A673 (cell line): ENCODE measurements around the gene JCAD. TPM values are rescaled to one million over a fixed set of nuclear protein-coding genes. Genes with fewer than 3 reads are reported as not detected.

Experiments used
- BruUV-seq: library from RNA; stranded (reverse); fragments of 400-500 nt; replicated peaks from 2 replicates; lab custom pipeline; 2021; lab: Mats Ljungman, UMichigan
- CTCF ChIA-PET: fragments of 300-600 bp; sonication (Branson Sonifier 250); formaldehyde crosslinking; loops from one replicate; lab custom pipeline; 2022; ENCODE audit warnings: antibody characterized with exemption; lab: Charles Lee
- POLR2A ChIA-PET: fragments of 300-600 bp; sonication (Branson Sonifier 250); formaldehyde crosslinking; loops from one replicate; lab custom pipeline; 2022; ENCODE audit warnings: antibody characterized with exemption; ENCODE audit not compliant: low non-redundant PET; lab: Charles Lee
- DNase-seq: peaks from one replicate; pipeline ENCODE4 v3.0.0-alpha.2; 2015; ENCODE audit warnings: low spot score
- H3K27ac ChIP-seq: fragments of 200-600 bp; sonication (generic); 2 replicates; pipeline ENCODE4 v1.5.1; 2016; ENCODE audit warnings: mixed run types, low read depth, mild to moderate bottlenecking, mixed read lengths, antibody characterized with exemption, low read length; ENCODE audit not compliant: poor library complexity, severe bottlenecking
- H3K27me3 ChIP-seq: fragments of 200-600 bp; sonication (generic); replicated peaks from 2 replicates; pipeline ENCODE4 v1.6.1; 2017; ENCODE audit warnings: mixed run types, low read depth, mild to moderate bottlenecking, mixed read lengths, antibody characterized with exemption, low read length; ENCODE audit not compliant: insufficient read depth, poor library complexity
- H3K36me3 ChIP-seq: fragments of 200-600 bp; sonication (generic); 2 replicates; pipeline ENCODE4 v1.6.1; 2016; ENCODE audit warnings: mixed run types, mild to moderate bottlenecking, mixed read lengths, antibody characterized with exemption, low read length; ENCODE audit not compliant: insufficient read depth, poor library complexity, severe bottlenecking
- H3K4me1 ChIP-seq: fragments of 200-600 bp; sonication (generic); 2 replicates; pipeline ENCODE4 v1.6.1; 2017; ENCODE audit warnings: mixed run types, mild to moderate bottlenecking, mixed read lengths, antibody characterized with exemption, low read length; ENCODE audit not compliant: insufficient read depth, poor library complexity, severe bottlenecking
- H3K4me3 ChIP-seq: fragments of 200-600 bp; sonication (generic); 2 replicates; pipeline ENCODE4 v1.5.1; 2016; ENCODE audit warnings: low read depth, mixed run types, mild to moderate bottlenecking, mixed read lengths, low read length; ENCODE audit not compliant: poor library complexity, severe bottlenecking
- H3K9me3 ChIP-seq: fragments of 200-600 bp; sonication (generic); 2 replicates; pipeline ENCODE4 v1.6.1; 2016; ENCODE audit warnings: mixed run types, low read depth, mild to moderate bottlenecking, mixed read lengths, antibody characterized with exemption, low read length; ENCODE audit not compliant: poor library complexity, severe bottlenecking
- EZH2 ChIP-seq: fragments of 200-600 bp; sonication (generic); IDR thresholded peaks from 2 replicates; pipeline ENCODE4 v1.6.1; 2017; ENCODE audit warnings: borderline replicate concordance, low read depth, mild to moderate bottlenecking, mixed read lengths, antibody characterized with exemption, low read length; ENCODE audit not compliant: poor library complexity, severe bottlenecking
- intact Hi-C: fragments of 100-400 bp; cut with micrococcal nuclease; formaldehyde crosslinking; loops from one replicate; pipeline ENCODE4 v1.10.0; 2022; ENCODE audit not compliant: unreplicated experiment
- total RNA-seq: library from RNA; stranded (reverse); gene quantifications from 2 replicates; pipeline ENCODE4 v1.2.3, GENCODE V29; 2021
- TF ChIP-seq, protein P1 (sequence below): fragments of 300-800, 200-600 bp; sonication (generic); conservative IDR thresholded peaks from 2 replicates; pipeline ENCODE4 v1.5.1; 2017; ENCODE audit warnings: low read depth, mild to moderate bottlenecking, antibody characterized with exemption, low read length, moderate library complexity, mixed read lengths

JCAD gene
- total RNA-seq, 1 experiment from 2014 or later, result 65.8 TPM

GRCh38 chr10:30057894-30058556 is 1.4 kb downstream of the JCAD start:
- ChIA-PET POLR2A (no interaction called here), CTCF (no interaction called here)
- Histone ChIP-seq H3K9me3 (no peaks in the 10 kb centered on the region), H3K27me3 (no peaks in the 10 kb centered on the region), H3K4me3 (peak overlapping the region; percentile 79), H3K27ac (peak overlapping the region; percentile 83), H3K36me3 (peaks cover 1% of the 10 kb centered on the region), H3K4me1 (peaks cover 50% of the 10 kb centered on the region)
- no peak for TF ChIP-seq EZH2
- TF ChIP-seq, protein P1, sequence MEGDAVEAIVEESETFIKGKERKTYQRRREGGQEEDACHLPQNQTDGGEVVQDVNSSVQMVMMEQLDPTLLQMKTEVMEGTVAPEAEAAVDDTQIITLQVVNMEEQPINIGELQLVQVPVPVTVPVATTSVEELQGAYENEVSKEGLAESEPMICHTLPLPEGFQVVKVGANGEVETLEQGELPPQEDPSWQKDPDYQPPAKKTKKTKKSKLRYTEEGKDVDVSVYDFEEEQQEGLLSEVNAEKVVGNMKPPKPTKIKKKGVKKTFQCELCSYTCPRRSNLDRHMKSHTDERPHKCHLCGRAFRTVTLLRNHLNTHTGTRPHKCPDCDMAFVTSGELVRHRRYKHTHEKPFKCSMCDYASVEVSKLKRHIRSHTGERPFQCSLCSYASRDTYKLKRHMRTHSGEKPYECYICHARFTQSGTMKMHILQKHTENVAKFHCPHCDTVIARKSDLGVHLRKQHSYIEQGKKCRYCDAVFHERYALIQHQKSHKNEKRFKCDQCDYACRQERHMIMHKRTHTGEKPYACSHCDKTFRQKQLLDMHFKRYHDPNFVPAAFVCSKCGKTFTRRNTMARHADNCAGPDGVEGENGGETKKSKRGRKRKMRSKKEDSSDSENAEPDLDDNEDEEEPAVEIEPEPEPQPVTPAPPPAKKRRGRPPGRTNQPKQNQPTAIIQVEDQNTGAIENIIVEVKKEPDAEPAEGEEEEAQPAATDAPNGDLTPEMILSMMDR, result no peak
- DNase-seq, result no peak
- BruUV-seq, result TSS peak; percentile 52
- intact Hi-C loops, result no loop called here

DNA sequence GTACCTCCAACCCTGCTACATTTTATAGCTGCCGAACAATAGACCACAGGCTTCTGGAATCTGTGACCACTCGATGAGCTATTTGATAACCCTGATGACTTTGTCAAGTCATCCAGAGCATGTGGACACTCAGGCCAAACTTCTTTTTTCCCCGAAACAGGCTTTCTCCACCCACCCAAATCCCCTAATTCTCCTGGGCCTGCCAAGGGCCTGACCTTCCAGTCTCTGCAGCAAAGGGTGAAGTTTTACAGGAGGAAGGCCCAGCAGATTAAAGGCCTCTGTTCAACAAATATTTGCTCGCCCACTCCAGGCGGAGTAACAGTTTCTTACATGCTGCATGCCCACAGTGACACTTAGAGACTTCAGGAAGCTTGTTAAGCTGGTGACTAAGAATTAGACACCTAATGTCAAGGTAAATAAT is 2.0 kb downstream of the JCAD start:
- no peaks in the 10 kb centered on the region for H3K27me3 ChIP-seq
- H3K9me3 ChIP-seq, result no peaks in the 10 kb centered on the region
- no peak for TF ChIP-seq EZH2
- TF ChIP-seq, protein P1, result no peak
- peak overlapping the region; percentile 83 for H3K27ac ChIP-seq
- no TSS peak for BruUV-seq
- intact Hi-C loops, result no loop called here
- ChIA-PET CTCF (no interaction called here), POLR2A (no interaction called here)
- no peak for DNase-seq
- peaks cover 6% of the 10 kb centered on the region for H3K36me3 ChIP-seq
- H3K4me1 ChIP-seq, result peaks cover 56% of the 10 kb centered on the region
- peak overlapping the region; percentile 79 for H3K4me3 ChIP-seq

- CTCF ChIA-PET, result interaction anchor here (0.7 kb wide), 1 partner anchor 38 kb away, joined by 5 read pairs; no protein-coding TSS in a partner anchor
- intact Hi-C loops, result no loop called here
- peak overlapping the region; percentile 79 for H3K4me3 ChIP-seq
- DNase-seq, result no peak
- H3K27ac ChIP-seq, result peak overlapping the region; percentile 83
- BruUV-seq, result no TSS peak
- POLR2A ChIA-PET, result no interaction called here
- H3K4me1 ChIP-seq, result peaks cover 57% of the 10 kb centered on the region
- H3K27me3 ChIP-seq, result no peaks in the 10 kb centered on the region
- H3K36me3 ChIP-seq, result peaks cover 6% of the 10 kb centered on the region
- TF ChIP-seq, protein P1, result no peak
- no peak for TF ChIP-seq EZH2
- no peaks in the 10 kb centered on the region for H3K9me3 ChIP-seq
These were observed 2.5 kb downstream of the JCAD start for GRCh38 chr10:30056767-30057355.
